ENCODE data around the gene ALPK1. TPM values are rescaled to one million over a fixed set of nuclear protein-coding genes. Genes with fewer than 3 reads are reported as not detected.

ALPK1 gene
- total and polyA plus RNA-seq, 2 donors (not counting 1 experiment from before 2014, with no cell fraction given): 5.5 to 27.2 TPM

DNA sequence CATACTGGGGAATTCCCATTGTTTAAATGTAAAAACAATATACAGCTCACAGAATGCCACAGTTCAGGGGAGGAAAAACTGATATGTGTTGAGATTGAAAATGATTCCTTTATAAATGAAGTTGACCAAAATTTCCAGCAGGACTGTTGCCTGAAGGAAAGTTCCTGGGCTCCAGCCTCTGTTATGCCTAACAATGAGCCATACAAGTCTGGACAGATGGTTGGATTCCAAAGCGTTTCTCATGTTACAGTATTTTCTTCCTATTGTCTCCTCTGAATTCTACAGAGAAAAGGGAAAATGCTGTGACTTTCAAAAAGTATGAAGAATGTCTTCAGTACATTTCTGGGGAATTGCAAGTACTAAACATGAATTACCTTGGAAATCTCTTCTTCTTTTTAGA lies 73.3 kb downstream of the ALPK1 start:
- Histone ChIP-seq H3K4me2 (replicated peaks; ENCODE audit: low read depth, low read length, poor library complexity, severe bottlenecking) (no peak overlapping the region), H3K9me3 (ENCODE audit: control extremely low read depth in 1 of 3, control insufficient read depth in 2 of 3, insufficient read depth in 1 of 3, low read length in 2 of 3) (peaks cover 1 to 4% (median 2%) of the 10 kb centered on the region in 3 donors), H3K79me2 (ENCODE audit: control insufficient read depth, insufficient read depth, low read length) (no peaks in the 10 kb centered on the region), H3K27ac (ENCODE audit: low read length in 2 of 2) (no peak overlapping the region), H2AFZ (ENCODE audit: insufficient read depth, low read depth, low read length, poor library complexity, severe bottlenecking) (no peak overlapping the region), H3K4me1 (ENCODE audit: control insufficient read depth in 2 of 2, insufficient read depth in 2 of 2, low read length in 2 of 2) (no peaks in the 10 kb centered on the region), H3K4me3 (ENCODE audit: control extremely low read depth in 1 of 5, extremely low read depth in 1 of 5, insufficient read depth in 1 of 5, low read depth in 2 of 5, low read length in 4 of 5) (no peak overlapping the region), H3K9ac (ENCODE audit: low read length) (no peak overlapping the region), H3K27me3 (replicated peaks in 1 of 4; ENCODE audit: control extremely low read depth in 1 of 4, control insufficient read depth in 3 of 4, insufficient read depth in 4 of 4, low read length in 3 of 4) (no peaks in the 10 kb centered on the region), H4K20me1 (ENCODE audit: control insufficient read depth, insufficient read depth, low read length, poor library complexity, severe bottlenecking) (no peaks in the 10 kb centered on the region), H3K36me3 (replicated peaks in 1 of 2; ENCODE audit: control extremely low read depth in 1 of 2, control insufficient read depth in 1 of 2, extremely low read depth in 1 of 2, insufficient read depth in 2 of 2, low read length in 1 of 2) (no peaks in the 10 kb centered on the region)
- DNase-seq (no peak), ATAC-seq (ENCODE audit: low read depth) (no peak)
- POLR2A ChIA-PET: no interaction called here
- no CpG with 5 or more reads among the region's 1 CpG for WGBS (ENCODE audit: insufficient coverage)
- CTCF ChIA-PET: no interaction called here
- H3K9me3 Mint-ChIP-seq (ENCODE audit: insufficient read depth): peaks cover 7% of the 10 kb centered on the region
- H3K27ac Mint-ChIP-seq: no peak overlapping the region
- no peaks in the 10 kb centered on the region for H3K27me3 Mint-ChIP-seq
- no peak overlapping the region for H3K4me3 Mint-ChIP-seq
- intact Hi-C loops (cut with micrococcal nuclease): no loop called here
- TF ChIP-seq, protein P1, sequence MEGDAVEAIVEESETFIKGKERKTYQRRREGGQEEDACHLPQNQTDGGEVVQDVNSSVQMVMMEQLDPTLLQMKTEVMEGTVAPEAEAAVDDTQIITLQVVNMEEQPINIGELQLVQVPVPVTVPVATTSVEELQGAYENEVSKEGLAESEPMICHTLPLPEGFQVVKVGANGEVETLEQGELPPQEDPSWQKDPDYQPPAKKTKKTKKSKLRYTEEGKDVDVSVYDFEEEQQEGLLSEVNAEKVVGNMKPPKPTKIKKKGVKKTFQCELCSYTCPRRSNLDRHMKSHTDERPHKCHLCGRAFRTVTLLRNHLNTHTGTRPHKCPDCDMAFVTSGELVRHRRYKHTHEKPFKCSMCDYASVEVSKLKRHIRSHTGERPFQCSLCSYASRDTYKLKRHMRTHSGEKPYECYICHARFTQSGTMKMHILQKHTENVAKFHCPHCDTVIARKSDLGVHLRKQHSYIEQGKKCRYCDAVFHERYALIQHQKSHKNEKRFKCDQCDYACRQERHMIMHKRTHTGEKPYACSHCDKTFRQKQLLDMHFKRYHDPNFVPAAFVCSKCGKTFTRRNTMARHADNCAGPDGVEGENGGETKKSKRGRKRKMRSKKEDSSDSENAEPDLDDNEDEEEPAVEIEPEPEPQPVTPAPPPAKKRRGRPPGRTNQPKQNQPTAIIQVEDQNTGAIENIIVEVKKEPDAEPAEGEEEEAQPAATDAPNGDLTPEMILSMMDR (IDR thresholded peaks at IDR 0.05): no peak
- no peak for TF ChIP-seq EZH2 (IDR thresholded peaks at IDR 0.05; ENCODE audit: borderline replicate concordance, insufficient read depth, low read depth, low read length, poor library complexity, severe bottlenecking)
- no peaks in the 10 kb centered on the region for H3K4me1 Mint-ChIP-seq

- Histone ChIP-seq H3K4me2 (replicated peaks; ENCODE audit: low read depth, low read length, poor library complexity, severe bottlenecking) (no peak overlapping the region), H2AFZ (ENCODE audit: insufficient read depth, low read depth, low read length, poor library complexity, severe bottlenecking) (no peak overlapping the region), H3K79me2 (ENCODE audit: control insufficient read depth, insufficient read depth, low read length) (no peaks in the 10 kb centered on the region), H4K20me1 (ENCODE audit: control insufficient read depth, insufficient read depth, low read length, poor library complexity, severe bottlenecking) (no peaks in the 10 kb centered on the region), H3K27ac (ENCODE audit: low read length in 2 of 2) (no peak overlapping the region), H3K4me3 (ENCODE audit: control extremely low read depth in 1 of 5, extremely low read depth in 1 of 5, insufficient read depth in 1 of 5, low read depth in 2 of 5, low read length in 4 of 5) (no peak overlapping the region), H3K4me1 (ENCODE audit: control insufficient read depth in 2 of 2, insufficient read depth in 2 of 2, low read length in 2 of 2) (peaks cover 0 to 4% of the 10 kb centered on the region in 2 donors), H3K9me3 (ENCODE audit: control extremely low read depth in 1 of 3, control insufficient read depth in 2 of 3, insufficient read depth in 1 of 3, low read length in 2 of 3) (peaks cover 0 to 4% (median 1%) of the 10 kb centered on the region in 3 donors), H3K27me3 (replicated peaks in 1 of 4; ENCODE audit: control extremely low read depth in 1 of 4, control insufficient read depth in 3 of 4, insufficient read depth in 4 of 4, low read length in 3 of 4) (no peaks in the 10 kb centered on the region), H3K9ac (ENCODE audit: low read length) (no peak overlapping the region), H3K36me3 (replicated peaks in 1 of 2; ENCODE audit: control extremely low read depth in 1 of 2, control insufficient read depth in 1 of 2, extremely low read depth in 1 of 2, insufficient read depth in 2 of 2, low read length in 1 of 2) (no peaks in the 10 kb centered on the region)
- ChIA-PET POLR2A (no interaction called here), CTCF (no interaction called here)
- DNase-seq (no peak), ATAC-seq (ENCODE audit: low read depth) (no peak)
- Mint-ChIP-seq H3K4me1 (peaks cover 7% of the 10 kb centered on the region), H3K4me3 (no peak overlapping the region), H3K27ac (no peak overlapping the region), H3K9me3 (ENCODE audit: insufficient read depth) (peaks cover 2% of the 10 kb centered on the region), H3K27me3 (no peaks in the 10 kb centered on the region)
- WGBS (ENCODE audit: insufficient coverage): 100% methylated on average over 2 of the region's 3 CpGs
- TF ChIP-seq, protein P1 (IDR thresholded peaks at IDR 0.05): no peak
- TF ChIP-seq EZH2 (IDR thresholded peaks at IDR 0.05; ENCODE audit: borderline replicate concordance, insufficient read depth, low read depth, low read length, poor library complexity, severe bottlenecking): no peak
- intact Hi-C loops (cut with micrococcal nuclease): no loop called here
Observed at GRCh38 chr4:112371361-112371760, 74.2 kb downstream of the ALPK1 start.
